ENCODE data around the gene INSL3. TPM values are rescaled to one million over a fixed set of nuclear protein-coding genes. Genes with fewer than 3 reads are reported as not detected.

INSL3 gene
- total RNA-seq, 1 experiment from 2014 or later = not detected

- in situ Hi-C loops (cut with HindIII; ENCODE audit: low pct_unique_long_range_greater_than_20kb, low sequenced_read_pairs) = no loop called here
These were observed 27.4 kb upstream of the INSL3 start for GRCh38 chr19:17848595-17849292.

GRCh38 chr19:17847538-17848366 is 26.4 kb upstream of the INSL3 start, which contains the start of gene JAK3:
JAK3 (minus strand) TSS chr19:17847982; CDS start chr19:17844417, 3,565 bp downstream.
- in situ Hi-C loops (cut with HindIII; ENCODE audit: low pct_unique_long_range_greater_than_20kb, low sequenced_read_pairs) = no loop called here
- DNase-seq (ENCODE audit: low read depth, low spot score) = peak; percentile 48

More at GRCh38 chr19:17848595-17849292, 27.4 kb upstream of the INSL3 start:
- DNase-seq (ENCODE audit: low read depth, low spot score) = no peak

- DNase-seq (ENCODE audit: low read depth, low spot score) = no peak
- in situ Hi-C loops (cut with HindIII; ENCODE audit: low pct_unique_long_range_greater_than_20kb, low sequenced_read_pairs) = no loop called here
These were observed 24.8 kb upstream of the INSL3 start for GRCh38 chr19:17846146-17846545.

GRCh38 chr19:17843908-17844490 is 22.7 kb upstream of the INSL3 start:
- in situ Hi-C loops (cut with HindIII; ENCODE audit: low pct_unique_long_range_greater_than_20kb, low sequenced_read_pairs) = no loop called here
- DNase-seq (ENCODE audit: low read depth, low spot score) = no peak

- in situ Hi-C loops (cut with HindIII; ENCODE audit: low pct_unique_long_range_greater_than_20kb, low sequenced_read_pairs) = no loop called here
- DNase-seq (ENCODE audit: low read depth, low spot score) = no peak
These were observed 22.0 kb upstream of the INSL3 start for GRCh38 chr19:17843292-17843827.

GRCh38 chr19:17842663-17843291 is 21.5 kb upstream of the INSL3 start:
- no peak for DNase-seq (ENCODE audit: low read depth, low spot score)
- in situ Hi-C loops (cut with HindIII; ENCODE audit: low pct_unique_long_range_greater_than_20kb, low sequenced_read_pairs) = no loop called here

- in situ Hi-C loops (cut with HindIII; ENCODE audit: low pct_unique_long_range_greater_than_20kb, low sequenced_read_pairs) = no loop called here
- peak; percentile 91 for DNase-seq (ENCODE audit: low read depth, low spot score)
These were observed 20.7 kb upstream of the INSL3 start for GRCh38 chr19:17841810-17842662.

- in situ Hi-C loops (cut with HindIII; ENCODE audit: low pct_unique_long_range_greater_than_20kb, low sequenced_read_pairs) = no loop called here
- no peak for DNase-seq (ENCODE audit: low read depth, low spot score)
These were observed 20.1 kb upstream of the INSL3 start for GRCh38 chr19:17841371-17841809.

- no peak for DNase-seq (ENCODE audit: low read depth, low spot score)
- in situ Hi-C loops (cut with HindIII; ENCODE audit: low pct_unique_long_range_greater_than_20kb, low sequenced_read_pairs) = no loop called here
These were observed 18.7 kb upstream of the INSL3 start for GRCh38 chr19:17840019-17840418.

GRCh38 chr19:17837972-17838371 is 16.7 kb upstream of the INSL3 start:
- in situ Hi-C loops (cut with HindIII; ENCODE audit: low pct_unique_long_range_greater_than_20kb, low sequenced_read_pairs) = no loop called here
- no peak for DNase-seq (ENCODE audit: low read depth, low spot score)

GRCh38 chr19:17836530-17836929 is 15.2 kb upstream of the INSL3 start:
- no peak for DNase-seq (ENCODE audit: low read depth, low spot score)
- in situ Hi-C loops (cut with HindIII; ENCODE audit: low pct_unique_long_range_greater_than_20kb, low sequenced_read_pairs) = no loop called here

- in situ Hi-C loops (cut with HindIII; ENCODE audit: low pct_unique_long_range_greater_than_20kb, low sequenced_read_pairs) = no loop called here
- DNase-seq (ENCODE audit: low read depth, low spot score) = peak; percentile 34
These were observed 14.1 kb upstream of the INSL3 start for GRCh38 chr19:17835182-17836006.

GRCh38 chr19:17834350-17835181 is 13.2 kb upstream of the INSL3 start:
- no peak for DNase-seq (ENCODE audit: low read depth, low spot score)
- in situ Hi-C loops (cut with HindIII; ENCODE audit: low pct_unique_long_range_greater_than_20kb, low sequenced_read_pairs) = no loop called here

- DNase-seq (ENCODE audit: low read depth, low spot score) = no peak
- in situ Hi-C loops (cut with HindIII; ENCODE audit: low pct_unique_long_range_greater_than_20kb, low sequenced_read_pairs) = no loop called here
These were observed 11.3 kb upstream of the INSL3 start for GRCh38 chr19:17832443-17833208.

GRCh38 chr19:17831419-17831888 is 10.1 kb upstream of the INSL3 start:
- in situ Hi-C loops (cut with HindIII; ENCODE audit: low pct_unique_long_range_greater_than_20kb, low sequenced_read_pairs) = no loop called here
- DNase-seq (ENCODE audit: low read depth, low spot score) = no peak
